C4-2B (cell line): Measurements from ENCODE around the gene SELENOF.

ENCODE experiments used
- ZFX ChIP-seq: fragments of 450-650 bp; IDR thresholded peaks from 2 replicates; pipeline ENCODE4 v1.6.1; 2017
- TF ChIP-seq, protein P1 (sequence below): fragments of 450-650 bp; conservative IDR thresholded peaks from 2 replicates; pipeline ENCODE4 v1.5.1; 2017; ENCODE audit warnings: mild to moderate bottlenecking

- TF ChIP-seq, protein P1, sequence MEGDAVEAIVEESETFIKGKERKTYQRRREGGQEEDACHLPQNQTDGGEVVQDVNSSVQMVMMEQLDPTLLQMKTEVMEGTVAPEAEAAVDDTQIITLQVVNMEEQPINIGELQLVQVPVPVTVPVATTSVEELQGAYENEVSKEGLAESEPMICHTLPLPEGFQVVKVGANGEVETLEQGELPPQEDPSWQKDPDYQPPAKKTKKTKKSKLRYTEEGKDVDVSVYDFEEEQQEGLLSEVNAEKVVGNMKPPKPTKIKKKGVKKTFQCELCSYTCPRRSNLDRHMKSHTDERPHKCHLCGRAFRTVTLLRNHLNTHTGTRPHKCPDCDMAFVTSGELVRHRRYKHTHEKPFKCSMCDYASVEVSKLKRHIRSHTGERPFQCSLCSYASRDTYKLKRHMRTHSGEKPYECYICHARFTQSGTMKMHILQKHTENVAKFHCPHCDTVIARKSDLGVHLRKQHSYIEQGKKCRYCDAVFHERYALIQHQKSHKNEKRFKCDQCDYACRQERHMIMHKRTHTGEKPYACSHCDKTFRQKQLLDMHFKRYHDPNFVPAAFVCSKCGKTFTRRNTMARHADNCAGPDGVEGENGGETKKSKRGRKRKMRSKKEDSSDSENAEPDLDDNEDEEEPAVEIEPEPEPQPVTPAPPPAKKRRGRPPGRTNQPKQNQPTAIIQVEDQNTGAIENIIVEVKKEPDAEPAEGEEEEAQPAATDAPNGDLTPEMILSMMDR = no peak
- no peak for TF ChIP-seq ZFX
Observed at GRCh38 chr1:86868477-86868876, 45.4 kb downstream of the SELENOF start.
